ENCODE data around the gene CARD19.

The CARD19 gene

DNA sequence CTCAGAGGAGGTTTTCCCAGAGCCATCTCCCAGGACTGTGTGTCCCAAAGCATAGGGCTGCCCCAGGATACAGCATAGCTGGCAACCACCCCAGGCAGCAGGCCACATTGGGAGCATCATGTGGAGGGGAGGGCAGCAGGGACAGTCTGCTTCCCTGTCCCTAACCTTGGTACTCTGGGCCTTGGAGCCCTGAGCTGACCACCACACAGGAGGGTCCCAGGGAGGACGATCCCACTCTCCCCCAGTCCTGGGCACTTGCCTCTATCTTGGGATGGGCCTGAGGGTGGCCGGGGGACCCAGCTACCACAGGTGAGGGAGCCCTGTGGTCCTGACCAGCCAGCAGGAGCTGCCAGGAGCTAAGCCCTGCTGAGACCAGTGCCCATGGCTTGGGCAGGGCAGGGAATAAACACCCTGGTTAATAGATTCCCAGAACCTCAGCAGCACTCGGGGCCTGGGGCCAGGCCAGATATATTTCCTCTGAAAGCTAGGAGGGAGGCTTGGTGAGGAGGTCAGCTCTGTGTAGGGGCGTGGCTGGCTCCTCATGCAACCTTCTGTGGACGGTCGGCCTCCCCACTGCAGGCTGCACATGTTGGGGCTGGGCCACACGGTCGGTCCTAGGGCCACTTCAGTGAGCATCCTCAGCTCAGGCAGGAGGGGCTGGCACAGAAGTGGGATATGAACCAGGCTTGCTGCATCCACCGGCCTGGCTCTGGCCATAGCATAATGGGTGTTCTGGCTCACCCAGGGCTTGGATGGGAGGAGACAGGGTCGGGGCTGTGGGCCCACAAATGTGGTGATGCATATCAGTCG, 33.9 kb downstream of the CARD19 start:
- peak overlapping the region; percentile 94 for H3K27ac ChIP-seq
- ChIA-PET POLR2A (ENCODE audit: low non-redundant PET) (no interaction called here), CTCF (interaction anchor here (0.6 to 1.4 kb wide), 2 partner anchors 10 to 30 kb away, joined by 4 read pairs; no protein-coding TSS in a partner anchor)
- DNase-seq (ENCODE audit: low spot score): no peak
- TF ChIP-seq, protein P1, sequence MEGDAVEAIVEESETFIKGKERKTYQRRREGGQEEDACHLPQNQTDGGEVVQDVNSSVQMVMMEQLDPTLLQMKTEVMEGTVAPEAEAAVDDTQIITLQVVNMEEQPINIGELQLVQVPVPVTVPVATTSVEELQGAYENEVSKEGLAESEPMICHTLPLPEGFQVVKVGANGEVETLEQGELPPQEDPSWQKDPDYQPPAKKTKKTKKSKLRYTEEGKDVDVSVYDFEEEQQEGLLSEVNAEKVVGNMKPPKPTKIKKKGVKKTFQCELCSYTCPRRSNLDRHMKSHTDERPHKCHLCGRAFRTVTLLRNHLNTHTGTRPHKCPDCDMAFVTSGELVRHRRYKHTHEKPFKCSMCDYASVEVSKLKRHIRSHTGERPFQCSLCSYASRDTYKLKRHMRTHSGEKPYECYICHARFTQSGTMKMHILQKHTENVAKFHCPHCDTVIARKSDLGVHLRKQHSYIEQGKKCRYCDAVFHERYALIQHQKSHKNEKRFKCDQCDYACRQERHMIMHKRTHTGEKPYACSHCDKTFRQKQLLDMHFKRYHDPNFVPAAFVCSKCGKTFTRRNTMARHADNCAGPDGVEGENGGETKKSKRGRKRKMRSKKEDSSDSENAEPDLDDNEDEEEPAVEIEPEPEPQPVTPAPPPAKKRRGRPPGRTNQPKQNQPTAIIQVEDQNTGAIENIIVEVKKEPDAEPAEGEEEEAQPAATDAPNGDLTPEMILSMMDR (conservative IDR thresholded peaks at IDR 0.05; ENCODE audit: low read depth): no peak

DNA sequence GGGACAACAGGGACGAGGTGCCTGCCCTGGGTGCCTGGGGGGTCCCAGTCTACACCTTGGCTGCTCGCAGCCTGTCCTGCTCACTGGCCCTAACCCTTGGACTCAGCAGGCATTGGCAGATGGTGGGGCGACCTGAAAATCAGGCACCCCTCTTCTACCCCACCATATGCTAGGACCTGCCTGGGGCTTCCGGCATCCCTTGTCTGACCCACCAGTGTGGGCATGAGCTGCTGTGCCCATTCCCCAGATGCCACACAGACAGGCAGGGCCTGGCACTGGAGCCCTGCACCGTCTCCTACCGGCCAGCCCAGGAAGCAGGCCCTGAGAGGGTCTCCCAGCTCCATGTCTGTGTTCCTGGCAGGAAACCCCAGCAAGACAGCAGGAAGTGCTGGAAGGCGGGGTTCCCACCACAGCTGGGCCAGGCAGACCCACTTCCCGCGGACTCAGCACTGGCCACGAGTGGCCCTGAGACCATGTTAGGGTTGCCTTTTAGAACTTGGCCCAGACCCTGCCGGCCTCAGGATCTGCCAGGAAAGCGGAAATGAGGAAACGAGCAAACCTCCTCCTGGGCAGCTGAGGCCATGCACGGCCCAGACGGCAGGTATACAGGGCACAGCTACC, 35.0 kb downstream of the CARD19 start:
- H3K27ac ChIP-seq: peak overlapping the region; percentile 94
- no peak for DNase-seq (ENCODE audit: low spot score)
- TF ChIP-seq, protein P1 (conservative IDR thresholded peaks at IDR 0.05; ENCODE audit: low read depth): no peak
- ChIA-PET CTCF (interaction anchor here (0.6 to 0.7 kb wide), 2 partner anchors 20 to 28 kb away, joined by 3 to 4 read pairs; no protein-coding TSS in a partner anchor), POLR2A (ENCODE audit: low non-redundant PET) (no interaction called here)

- ChIA-PET CTCF (interaction anchor here (0.5 to 0.7 kb wide), 2 partner anchors 21 to 298 kb away, joined by 3 read pairs; no protein-coding TSS in a partner anchor), POLR2A (ENCODE audit: low non-redundant PET) (no interaction called here)
- DNase-seq (ENCODE audit: low spot score): no peak
- H3K27ac ChIP-seq: peak overlapping the region; percentile 94
- TF ChIP-seq, protein P1 (conservative IDR thresholded peaks at IDR 0.05; ENCODE audit: low read depth): no peak
Observed at GRCh38 chr9:93131599-93132286, 35.7 kb downstream of the CARD19 start.

- H3K27ac ChIP-seq: peak overlapping the region; percentile 94
- POLR2A ChIA-PET (ENCODE audit: low non-redundant PET): no interaction called here
- CTCF ChIA-PET: interaction anchor here (0.5 to 0.6 kb wide), 2 partner anchors 12 to 298 kb away, joined by 3 read pairs; no protein-coding TSS in a partner anchor
- TF ChIP-seq, protein P1 (conservative IDR thresholded peaks at IDR 0.05; ENCODE audit: low read depth): no peak
- peak; percentile 73 for DNase-seq (ENCODE audit: low spot score)
Observed at GRCh38 chr9:93132287-93132927, 36.4 kb downstream of the CARD19 start.

- TF ChIP-seq, protein P1 (conservative IDR thresholded peaks at IDR 0.05; ENCODE audit: low read depth): no peak
- CTCF ChIA-PET: interaction anchor here (0.6 to 1.6 kb wide), 5 partner anchors 11 to 26 kb away, joined by 3 to 8 read pairs (median 4); no protein-coding TSS in a partner anchor
- peak; percentile 51 for DNase-seq (ENCODE audit: low spot score)
- POLR2A ChIA-PET (ENCODE audit: low non-redundant PET): interaction anchor here (1.0 to 1.1 kb wide), 2 partner anchors 21 to 24 kb away, joined by 3 read pairs; no protein-coding TSS in a partner anchor
- peak overlapping the region; percentile 94 for H3K27ac ChIP-seq
Observed at GRCh38 chr9:93132946-93133680, 37.1 kb downstream of the CARD19 start.
